HG03066 (cell line): ENCODE data around the gene PTBP1.
"Not testable (repeated sequence)": the region's sequence is repeated elsewhere in the genome, so short reads cannot be mapped to it uniquely, and the experiment has no call there.

Source experiments
- ATAC-seq: cut with Tn5 transposase; IDR thresholded peaks from one replicate; pipeline ENCODE4 v1.9.1; 2021; ENCODE audit warnings: low read depth; ENCODE audit not compliant: unreplicated experiment

The PTBP1 gene

DNA sequence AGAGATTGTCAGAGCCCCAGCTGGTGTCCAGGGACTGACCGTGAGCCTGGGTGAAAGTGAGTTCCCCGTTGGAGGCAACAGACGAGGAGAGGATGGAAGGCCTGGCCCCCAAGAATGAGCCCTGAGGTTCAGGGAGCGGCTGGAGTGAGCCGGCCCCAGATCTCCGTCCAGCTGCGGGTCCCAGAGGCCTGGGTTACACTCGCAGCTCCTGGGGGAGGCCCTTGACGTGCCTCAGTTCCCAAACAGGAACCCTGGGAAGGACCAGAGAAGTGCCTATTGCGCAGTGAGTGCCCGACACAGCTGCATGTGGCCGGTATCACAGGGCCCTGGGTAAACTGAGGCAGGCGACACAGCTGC lies 53.7 kb downstream of the PTBP1 start:
- no peak for ATAC-seq

GRCh38 chr19:852136-853013 lies 55.1 kb downstream of the PTBP1 start, which contains the start of gene ELANE:
TSS of gene ELANE (plus strand) at chr19:852303. CDS start at chr19:852329, 26 bp downstream.
- ATAC-seq: no peak

DNA sequence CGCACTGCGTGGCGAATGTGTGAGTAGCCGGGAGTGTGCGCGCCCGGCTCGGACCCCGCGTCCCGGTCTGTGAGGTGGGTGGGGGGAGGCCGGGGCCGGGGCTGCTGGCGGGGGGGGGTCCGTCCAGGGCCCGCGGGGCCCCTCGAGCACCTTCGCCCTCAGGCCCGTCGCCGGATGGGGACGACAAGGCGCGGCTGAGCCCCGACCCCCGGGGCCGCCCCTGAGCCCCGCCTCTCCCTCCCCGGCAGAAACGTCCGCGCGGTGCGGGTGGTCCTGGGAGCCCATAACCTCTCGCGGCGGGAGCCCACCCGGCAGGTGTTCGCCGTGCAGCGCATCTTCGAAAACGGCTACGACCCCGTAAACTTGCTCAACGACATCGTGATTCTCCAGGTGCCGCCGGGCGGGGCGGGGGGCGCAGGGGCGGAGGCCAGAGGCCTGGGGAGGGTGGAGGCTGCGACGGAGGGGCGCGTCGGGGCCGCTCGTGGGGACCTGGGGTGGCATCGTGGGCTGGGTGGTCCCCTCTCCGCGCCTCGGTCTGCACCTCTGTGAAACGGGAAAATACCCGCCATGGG lies 55.8 kb downstream of the PTBP1 start:
- no peak for ATAC-seq

DNA sequence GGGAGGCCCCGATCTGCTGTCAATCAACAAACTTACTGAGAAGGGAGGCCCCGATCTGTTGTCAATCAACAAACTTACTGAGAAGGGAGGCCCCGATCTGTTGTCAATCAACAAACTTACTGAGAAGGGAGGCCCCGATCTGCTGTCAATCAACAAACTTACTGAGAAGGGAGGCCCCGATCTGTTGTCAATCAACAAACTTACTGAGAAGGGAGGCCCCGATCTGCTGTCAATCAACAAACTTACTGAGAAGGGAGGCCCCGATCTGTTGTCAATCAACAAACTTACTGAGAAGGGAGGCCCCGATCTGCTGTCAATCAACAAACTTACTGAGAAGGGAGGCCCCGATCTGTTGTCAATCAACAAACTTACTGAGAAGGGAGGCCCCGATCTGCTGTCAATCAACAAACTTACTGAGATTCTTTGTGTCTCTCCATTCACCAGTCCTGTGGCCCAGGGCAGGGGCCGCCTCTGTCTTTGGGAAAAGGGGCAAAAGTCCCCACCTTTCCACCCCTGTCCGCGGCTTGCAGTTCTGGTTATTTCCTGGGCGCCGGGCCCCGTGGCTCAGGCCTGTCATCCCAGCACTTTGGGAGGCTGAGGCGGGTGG lies 56.5 kb downstream of the PTBP1 start:
- not testable (repeated sequence) for ATAC-seq

GRCh38 chr19:854549-854948 lies 57.3 kb downstream of the PTBP1 start:
- no peak for ATAC-seq

DNA sequence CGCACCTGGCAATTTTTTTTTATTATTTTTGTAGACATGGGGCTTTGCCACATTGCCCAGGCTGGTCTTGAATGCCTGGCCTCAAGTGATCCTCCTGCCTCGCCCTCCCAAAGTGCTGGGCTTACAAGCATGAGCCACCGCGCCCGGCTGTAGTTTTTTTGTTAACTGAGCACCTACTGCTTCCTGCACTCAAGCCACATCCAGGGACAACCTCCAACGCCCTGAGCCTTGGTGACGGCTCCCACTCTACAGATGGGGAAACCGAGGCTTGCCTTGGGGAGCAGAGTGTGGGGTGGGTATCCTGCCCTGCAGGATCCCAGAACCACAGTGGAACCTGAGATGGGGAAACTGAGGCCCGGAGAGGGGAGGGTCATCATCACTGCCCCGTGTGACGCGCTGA lies 57.9 kb downstream of the PTBP1 start:
- no peak for ATAC-seq

- ATAC-seq: no peak
Observed at GRCh38 chr19:855566-856120, 58.4 kb downstream of the PTBP1 start.

DNA sequence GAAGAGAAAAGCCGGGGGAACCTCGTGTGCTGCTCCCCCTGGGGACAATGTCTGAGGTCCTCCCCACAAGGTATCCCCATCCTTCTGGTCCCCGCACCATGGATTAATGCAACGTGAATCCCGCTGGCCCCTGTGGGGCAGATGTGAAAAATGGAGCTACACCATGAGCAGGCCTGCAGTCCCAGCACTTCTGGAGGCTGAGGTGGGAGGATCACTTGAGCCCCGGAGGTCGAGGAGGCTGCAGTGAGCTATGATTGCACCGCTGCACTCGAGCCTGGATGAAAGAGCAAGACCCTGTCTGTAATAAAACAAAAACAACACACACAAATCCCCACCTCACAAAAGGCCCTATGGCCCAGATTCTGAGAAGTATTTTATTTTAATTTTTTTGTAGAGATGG lies 61.0 kb downstream of the PTBP1 start:
- no peak for ATAC-seq

DNA sequence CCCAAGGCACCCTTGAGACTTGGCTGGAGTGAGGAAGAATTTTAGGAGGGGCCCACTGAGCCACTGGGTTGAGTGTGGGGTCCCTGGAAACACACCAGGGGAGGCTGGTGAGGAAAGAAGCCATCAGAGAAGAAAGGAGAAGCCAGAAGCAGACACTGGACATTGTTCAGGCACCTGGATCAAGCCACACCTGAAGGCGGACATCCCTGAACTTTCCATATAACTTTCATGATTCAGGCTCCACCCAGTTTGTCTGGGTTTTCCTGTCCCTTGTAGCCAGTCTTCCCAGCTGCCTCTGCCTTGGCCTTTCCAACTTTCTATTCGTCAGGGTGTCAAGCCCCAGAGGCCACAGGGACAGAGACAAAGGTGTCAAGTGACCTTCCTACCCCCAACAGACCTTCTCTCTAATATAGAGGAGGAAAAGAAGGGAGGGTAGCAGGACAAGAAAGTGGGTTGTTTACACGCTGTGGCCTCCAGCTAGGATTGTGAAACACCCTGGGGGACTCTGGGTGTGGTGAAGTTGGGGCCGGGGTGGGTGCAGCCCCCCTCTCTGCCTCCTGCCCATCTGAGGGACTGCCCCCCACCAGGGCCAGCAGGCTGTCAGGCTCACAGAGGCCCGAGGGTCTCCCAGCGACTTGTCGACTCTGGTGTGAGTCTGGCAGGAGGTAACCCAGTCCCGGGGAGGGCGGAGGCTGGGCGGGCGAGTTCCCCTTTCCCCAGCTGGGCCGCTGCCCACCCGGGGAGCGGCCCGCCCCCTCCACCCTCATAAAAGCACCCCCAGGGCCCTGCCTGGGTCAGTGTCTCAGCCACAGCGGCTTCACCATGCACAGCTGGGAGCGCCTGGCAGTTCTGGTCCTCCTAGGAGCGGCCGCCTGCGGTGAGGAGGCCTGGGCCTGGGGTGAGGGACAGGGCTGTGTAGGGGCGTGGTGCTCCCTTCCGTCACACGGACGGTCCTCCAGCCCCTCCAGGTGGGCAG lies 61.9 kb downstream of the PTBP1 start, which contains the start of gene CFD:
Gene CFD (plus strand): TSS at position 797 of the 976 bp plus-strand sequence. CDS start 26 bp downstream, at position 823.
- no peak for ATAC-seq

GRCh38 chr19:861141-861755 lies 64.0 kb downstream of the PTBP1 start:
- ATAC-seq: no peak
